Right kidney (tissue), 1 donor: Measurements from ENCODE around the gene CHST3.
"Not testable (repeated sequence)": the region's sequence is repeated elsewhere in the genome, so short reads cannot be mapped to it uniquely, and the experiment has no call there.

Experiments
- DNase-seq: peaks from one replicate; pipeline ENCODE4 v3.0.0-alpha.2; 2016

CHST3 gene

GRCh38 chr10:71945819-71946474 is 18.2 kb upstream of the CHST3 start:
- no peak for DNase-seq

- DNase-seq = no peak
These were observed 17.5 kb upstream of the CHST3 start for GRCh38 chr10:71946700-71947099.

GRCh38 chr10:71948496-71949067 is 15.6 kb upstream of the CHST3 start:
- DNase-seq = no peak

GRCh38 chr10:71950683-71951082 is 13.5 kb upstream of the CHST3 start:
- no peak for DNase-seq

- DNase-seq = no peak
These were observed 11.4 kb upstream of the CHST3 start for GRCh38 chr10:71952745-71953144.

- no peak for DNase-seq
These were observed 6.5 kb upstream of the CHST3 start for GRCh38 chr10:71957546-71958275.

- DNase-seq = no peak
These were observed 4.7 kb upstream of the CHST3 start for GRCh38 chr10:71959526-71959925.

GRCh38 chr10:71961831-71962230 is 2.4 kb upstream of the CHST3 start:
- no peak for DNase-seq

- DNase-seq = no peak
These were observed 1.3 kb upstream of the CHST3 start for GRCh38 chr10:71962901-71963300.

GRCh38 chr10:71963351-71964097 is 671 bp upstream of the CHST3 start:
- DNase-seq = no peak

GRCh38 chr10:71964743-71965515 is 734 bp downstream of the CHST3 start:
- DNase-seq = peak; percentile 91

- DNase-seq = no peak
These were observed 1.4 kb downstream of the CHST3 start for GRCh38 chr10:71965623-71966022.

GRCh38 chr10:71966046-71967004 is 2.1 kb downstream of the CHST3 start:
- DNase-seq = no peak

GRCh38 chr10:71967958-71968357 is 3.8 kb downstream of the CHST3 start:
- not testable (repeated sequence) for DNase-seq

- no peak for DNase-seq
These were observed 4.6 kb downstream of the CHST3 start for GRCh38 chr10:71968553-71969474.

GRCh38 chr10:71969929-71970328 is 5.7 kb downstream of the CHST3 start:
- no peak for DNase-seq

GRCh38 chr10:71970331-71970730 is 6.1 kb downstream of the CHST3 start:
- DNase-seq = no peak

- DNase-seq = no peak
These were observed 6.7 kb downstream of the CHST3 start for GRCh38 chr10:71970869-71971268.

- no peak for DNase-seq
These were observed 7.1 kb downstream of the CHST3 start for GRCh38 chr10:71971311-71971731.
